ENCODE measurements around the gene TYW1. TPM values are rescaled to one million over a fixed set of nuclear protein-coding genes. Genes with fewer than 3 reads are reported as not detected.
"Not testable (repeated sequence)": the region's sequence is repeated elsewhere in the genome, so short reads cannot be mapped to it uniquely, and the experiment has no call there.

TYW1 gene
- polyA plus RNA-seq, 3 donors: 23.1 to 24.1 (median 23.9) TPM

- DNase-seq (ENCODE audit: extremely low read depth in 1 of 11, low read depth in 9 of 11, low spot score in 4 of 11): no peak
Observed at GRCh38 chr7:67209256-67209655, 212.6 kb downstream of the TYW1 start.

DNA sequence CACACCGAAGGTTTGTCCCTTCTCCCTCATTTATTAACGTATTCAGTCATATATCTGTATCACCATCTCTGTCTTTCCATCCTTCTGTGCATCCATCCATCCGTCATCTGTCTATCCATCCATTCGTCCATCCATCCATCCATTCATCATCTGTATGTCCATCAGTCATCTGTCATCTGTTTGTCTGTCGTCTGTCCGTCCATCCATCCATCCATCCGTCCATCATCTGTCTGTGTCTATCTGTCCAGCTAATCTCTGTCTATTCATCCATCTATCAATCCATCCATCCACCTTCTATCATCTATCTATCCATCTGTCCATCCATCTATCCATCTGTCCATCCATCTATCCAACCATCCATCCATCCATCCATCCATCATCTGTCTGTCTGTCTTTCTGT lies 213.9 kb downstream of the TYW1 start:
- no peak for DNase-seq (ENCODE audit: extremely low read depth in 1 of 11, low read depth in 9 of 11, low spot score in 4 of 11)

GRCh38 chr7:67211650-67212330 lies 215.2 kb downstream of the TYW1 start:
- DNase-seq (ENCODE audit: extremely low read depth in 1 of 11, low read depth in 9 of 11, low spot score in 4 of 11): not testable (repeated sequence)

DNA sequence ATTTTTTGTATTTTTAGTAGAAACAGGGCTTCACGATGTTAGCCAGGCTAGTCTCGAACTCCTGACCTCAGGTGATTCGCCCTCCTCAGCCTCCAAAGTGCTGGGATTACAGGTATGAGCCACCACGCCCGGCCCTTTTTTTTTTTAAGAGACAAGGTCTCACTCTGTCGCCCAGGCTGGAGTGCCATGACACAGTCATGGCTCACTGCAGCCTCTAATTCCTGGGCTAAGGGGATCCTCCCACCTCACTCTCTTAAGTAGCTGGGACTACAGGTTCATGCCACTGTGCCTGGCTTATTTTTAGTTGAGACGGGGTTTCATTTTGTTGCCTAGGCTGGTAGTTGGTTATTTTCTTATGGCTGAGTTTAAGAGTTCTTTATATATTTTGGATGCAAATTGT lies 216.4 kb downstream of the TYW1 start:
- not testable (repeated sequence) for DNase-seq (ENCODE audit: extremely low read depth in 1 of 11, low read depth in 9 of 11, low spot score in 4 of 11)

DNA sequence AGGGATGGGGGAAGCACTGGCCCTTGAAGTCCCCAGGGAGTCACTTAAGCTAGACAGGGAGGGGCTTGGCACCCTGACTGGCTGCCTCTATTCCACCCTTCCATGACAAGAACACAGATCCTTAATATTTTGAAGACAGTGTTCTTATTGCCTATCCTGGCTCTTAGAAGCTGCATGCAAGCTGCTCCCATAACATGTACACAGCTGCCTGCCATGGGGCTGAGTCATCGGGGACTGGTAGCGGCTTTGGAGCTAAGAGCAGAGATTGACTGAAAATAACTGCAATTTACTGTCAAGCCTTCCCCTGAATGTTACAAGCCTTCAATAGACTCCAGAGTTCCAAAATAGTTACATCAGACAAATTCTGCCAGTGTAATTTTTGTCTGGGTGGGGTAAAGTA lies 226.9 kb downstream of the TYW1 start:
- DNase-seq (ENCODE audit: extremely low read depth in 1 of 11, low read depth in 9 of 11, low spot score in 4 of 11): not testable (repeated sequence)

DNA sequence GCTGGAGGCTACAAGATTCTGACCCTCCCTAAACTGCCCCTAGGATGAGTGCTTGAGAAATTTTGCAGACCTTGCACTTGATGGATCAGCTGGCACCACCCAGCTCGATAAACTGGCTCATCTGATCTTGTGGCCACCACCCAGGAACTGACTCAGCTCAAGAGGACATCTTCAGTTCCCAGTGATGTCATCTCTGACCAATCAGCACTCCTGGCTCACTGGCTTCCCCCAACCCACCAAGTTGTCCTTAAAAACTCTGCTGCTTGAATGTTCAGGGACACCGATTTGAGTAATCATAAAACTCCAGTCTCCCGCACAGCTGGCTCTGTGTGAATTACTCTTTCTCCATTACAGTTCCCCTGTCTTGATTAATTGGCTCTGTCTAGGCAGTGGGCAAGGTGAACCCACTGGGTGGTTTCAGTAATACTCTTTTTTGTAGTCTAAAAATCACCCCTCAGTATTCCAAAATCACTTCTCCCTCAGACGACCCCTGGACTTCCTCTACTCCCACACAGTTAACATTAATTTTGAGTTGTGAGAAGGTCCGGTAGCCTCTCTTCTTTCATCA lies 229.8 kb downstream of the TYW1 start:
- peak in 1 of 11 donors; percentile 7 for DNase-seq (ENCODE audit: extremely low read depth in 1 of 11, low read depth in 9 of 11, low spot score in 4 of 11)

DNA sequence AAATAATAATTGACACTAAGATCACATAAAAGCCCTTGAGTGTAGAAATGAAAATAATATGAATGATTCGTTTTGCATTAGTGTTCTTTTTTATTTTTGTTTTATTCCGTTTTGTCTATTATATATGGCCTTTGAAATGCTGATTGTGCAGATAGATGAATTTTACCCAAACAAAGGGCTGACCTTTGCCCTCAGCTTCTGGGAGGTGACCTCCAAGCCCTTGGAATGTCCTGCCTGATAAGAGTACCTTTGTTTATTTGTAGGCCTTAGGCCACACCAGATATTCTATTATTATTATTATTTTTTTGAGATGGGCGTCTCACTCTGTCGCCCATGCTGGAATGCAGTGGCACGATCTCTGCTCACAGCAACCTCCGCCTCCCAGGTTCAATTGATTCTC lies 230.3 kb downstream of the TYW1 start:
- DNase-seq (ENCODE audit: extremely low read depth in 1 of 11, low read depth in 9 of 11, low spot score in 4 of 11): not testable (repeated sequence)

DNA sequence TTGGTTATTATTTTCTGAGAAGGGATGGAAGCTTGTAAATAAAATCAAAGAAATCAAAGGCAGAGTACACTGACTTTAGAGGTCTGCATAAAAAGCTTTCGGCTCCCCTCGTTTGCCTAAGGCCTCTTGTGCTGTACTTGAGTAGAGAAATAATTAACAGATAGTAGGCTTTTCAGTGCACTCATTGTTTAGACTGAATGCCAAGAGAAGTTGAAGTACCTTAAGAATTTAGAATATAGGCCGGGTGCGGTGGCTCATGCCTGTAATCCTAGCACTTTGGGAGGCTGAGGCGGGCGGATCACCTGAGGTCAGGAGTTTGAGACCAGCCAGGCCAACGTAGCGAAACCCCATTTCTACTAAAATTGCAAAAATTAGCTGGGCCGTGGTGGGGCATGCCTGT lies 232.4 kb downstream of the TYW1 start:
- not testable (repeated sequence) for DNase-seq (ENCODE audit: extremely low read depth in 1 of 11, low read depth in 9 of 11, low spot score in 4 of 11)

GRCh38 chr7:67230029-67230428 lies 233.4 kb downstream of the TYW1 start:
- DNase-seq (ENCODE audit: extremely low read depth in 1 of 11, low read depth in 9 of 11, low spot score in 4 of 11): not testable (repeated sequence)

- DNase-seq (ENCODE audit: extremely low read depth in 1 of 11, low read depth in 9 of 11, low spot score in 4 of 11): not testable (repeated sequence)
Observed at GRCh38 chr7:67233506-67233905, 236.9 kb downstream of the TYW1 start.

DNA sequence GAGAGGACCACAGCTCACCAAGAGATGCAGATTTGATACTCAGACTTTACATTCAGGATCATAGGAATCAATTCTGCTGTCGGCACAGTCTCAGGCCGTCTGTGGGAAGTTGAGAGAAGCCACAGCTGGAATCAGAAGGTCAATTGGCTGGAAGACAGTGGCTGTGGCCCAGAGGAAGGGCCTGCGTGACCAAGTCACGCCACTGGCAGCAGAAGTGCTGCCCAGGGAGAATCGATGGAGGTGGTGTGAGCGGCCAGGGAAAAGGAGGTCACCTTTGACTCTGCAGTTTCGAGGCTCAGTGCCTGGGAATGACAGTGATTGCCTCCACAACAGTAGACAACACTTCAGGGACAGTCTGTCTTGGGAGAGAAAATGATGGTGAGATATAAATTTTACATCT lies 239.6 kb downstream of the TYW1 start:
- DNase-seq (ENCODE audit: extremely low read depth in 1 of 11, low read depth in 9 of 11, low spot score in 4 of 11): not testable (repeated sequence)

DNA sequence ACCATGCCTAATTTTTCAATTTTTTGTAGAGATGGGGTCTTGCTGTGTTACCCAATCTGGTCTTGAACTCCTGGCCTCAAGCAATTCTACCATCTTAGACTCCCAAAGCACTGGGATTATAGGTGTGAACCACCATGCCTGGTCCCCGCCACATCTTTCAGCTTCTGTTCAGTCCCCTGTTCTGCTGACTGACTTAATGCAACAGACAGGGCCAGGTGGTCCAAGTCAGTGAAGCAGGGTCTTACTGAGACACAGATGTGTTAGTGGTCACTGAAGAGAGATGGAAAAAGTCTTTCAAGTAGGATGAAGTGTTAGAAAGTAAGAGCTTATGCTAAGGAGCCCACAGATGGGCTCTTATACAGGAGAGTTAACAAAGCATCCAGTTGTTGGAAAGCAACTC lies 246.2 kb downstream of the TYW1 start:
- not testable (repeated sequence) for DNase-seq (ENCODE audit: extremely low read depth in 1 of 11, low read depth in 9 of 11, low spot score in 4 of 11)

DNA sequence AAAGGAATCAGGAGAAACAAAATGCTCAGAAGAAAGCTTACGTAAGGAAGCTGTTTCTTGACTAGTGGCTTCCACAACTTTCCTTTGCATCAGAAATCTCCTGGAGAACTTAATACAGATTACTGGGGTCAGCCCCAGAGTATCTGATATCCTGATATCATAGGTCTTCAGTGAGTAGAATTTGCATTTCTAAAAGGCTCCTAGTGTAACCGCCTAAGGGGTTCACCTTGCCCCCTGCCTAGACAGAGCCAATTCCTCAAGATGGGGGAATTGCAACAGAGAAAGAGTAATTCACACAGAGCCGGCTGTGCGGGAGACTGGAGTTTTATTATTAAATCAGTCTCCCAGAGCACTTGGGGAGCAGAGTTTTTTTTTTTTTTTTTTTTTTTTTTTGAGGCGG lies 251.7 kb downstream of the TYW1 start:
- not testable (repeated sequence) for DNase-seq (ENCODE audit: extremely low read depth in 1 of 11, low read depth in 9 of 11, low spot score in 4 of 11)

GRCh38 chr7:67251986-67252558 lies 255.4 kb downstream of the TYW1 start:
- DNase-seq (ENCODE audit: extremely low read depth in 1 of 11, low read depth in 9 of 11, low spot score in 4 of 11): no peak

DNA sequence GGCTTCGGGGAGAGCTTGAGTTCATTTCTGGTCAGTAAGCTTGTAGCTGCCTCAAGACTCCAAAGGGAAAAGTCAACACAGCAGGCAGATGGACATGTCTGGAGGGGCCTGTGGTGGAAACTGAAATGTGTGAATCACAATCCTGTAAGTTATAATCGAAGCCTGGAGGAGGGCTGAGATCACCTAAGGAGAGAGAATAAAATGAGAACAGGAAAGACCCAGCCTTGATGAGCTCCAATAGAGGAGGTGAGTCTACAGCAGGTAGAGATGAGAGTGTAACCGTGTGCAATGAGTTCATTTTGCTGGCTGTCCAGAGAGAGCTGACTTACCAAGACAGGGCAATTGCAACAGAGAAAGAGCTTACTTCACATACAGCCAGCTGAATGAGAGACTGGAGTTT lies 258.4 kb downstream of the TYW1 start:
- not testable (repeated sequence) for DNase-seq (ENCODE audit: extremely low read depth in 1 of 11, low read depth in 9 of 11, low spot score in 4 of 11)

GRCh38 chr7:67257779-67258178 lies 261.1 kb downstream of the TYW1 start:
- DNase-seq (ENCODE audit: extremely low read depth in 1 of 11, low read depth in 9 of 11, low spot score in 4 of 11): not testable (repeated sequence)

DNA sequence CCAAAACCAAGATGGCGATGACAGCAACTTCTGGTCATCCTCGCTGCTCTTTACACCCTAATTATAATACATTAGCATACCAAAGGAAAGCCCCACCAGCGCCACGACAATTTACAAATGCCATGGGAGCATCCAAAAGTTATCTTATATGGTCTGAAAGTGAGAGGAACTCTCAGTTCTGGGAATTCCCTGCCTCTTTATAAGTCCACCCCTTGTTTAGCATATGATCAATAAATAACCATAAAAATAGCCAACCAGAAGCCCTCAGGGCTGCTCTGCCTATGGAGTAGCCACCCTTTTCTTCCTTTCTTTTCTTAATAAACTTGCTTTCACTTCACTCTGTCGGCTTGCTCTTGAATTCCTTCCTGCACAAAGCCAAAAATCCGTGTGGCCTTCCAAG lies 262.7 kb downstream of the TYW1 start:
- not testable (repeated sequence) for DNase-seq (ENCODE audit: extremely low read depth in 1 of 11, low read depth in 9 of 11, low spot score in 4 of 11)

DNA sequence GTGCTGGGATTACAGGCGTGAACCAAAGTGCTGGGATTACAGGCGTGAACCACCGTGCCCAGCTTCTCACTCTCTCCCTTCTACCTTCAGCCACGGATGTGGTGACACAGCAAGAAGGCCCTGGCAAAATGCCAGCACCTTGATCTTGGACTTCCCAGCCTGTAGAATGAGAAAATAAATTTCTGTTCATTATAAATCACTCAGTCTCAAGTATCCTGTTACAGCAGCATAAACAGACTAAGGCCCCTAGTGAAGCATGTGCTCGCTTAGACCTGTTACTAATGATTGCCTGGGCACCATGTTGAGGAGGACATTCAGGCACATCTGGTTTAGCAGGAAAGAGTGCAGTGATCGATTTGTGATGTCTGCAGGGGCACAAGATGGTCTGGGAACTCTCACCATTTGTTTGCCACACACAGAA lies 263.5 kb downstream of the TYW1 start:
- not testable (repeated sequence) for DNase-seq (ENCODE audit: extremely low read depth in 1 of 11, low read depth in 9 of 11, low spot score in 4 of 11)

GRCh38 chr7:67264000-67264399 lies 267.4 kb downstream of the TYW1 start:
- DNase-seq (ENCODE audit: extremely low read depth in 1 of 11, low read depth in 9 of 11, low spot score in 4 of 11): not testable (repeated sequence)

GRCh38 chr7:67266070-67266469 lies 269.4 kb downstream of the TYW1 start:
- not testable (repeated sequence) for DNase-seq (ENCODE audit: extremely low read depth in 1 of 11, low read depth in 9 of 11, low spot score in 4 of 11)

- DNase-seq (ENCODE audit: extremely low read depth in 1 of 11, low read depth in 9 of 11, low spot score in 4 of 11): no peak
Observed at GRCh38 chr7:67267914-67268313, 271.3 kb downstream of the TYW1 start.

All from renal cortex interstitium (tissue), 11 donors.